Osteocyte (in vitro differentiated cells): Measurements from ENCODE around the gene FAM72C. TPM values are rescaled to one million over a fixed set of nuclear protein-coding genes. Genes with fewer than 3 reads are reported as not detected.
"Not testable (repeated sequence)": the region's sequence is repeated elsewhere in the genome, so short reads cannot be mapped to it uniquely, and the experiment has no call there.

Experiments used
- DNase-seq: peaks from one replicate; pipeline ENCODE4 v3.0.0; 2021; ENCODE audit warnings: mixed read lengths; ENCODE audit not compliant: unreplicated experiment; ENCODE audit errors: extremely low spot score
- H3K27ac Mint-ChIP-seq: one replicate; pipeline ENCODE4 v1.8.0; 2021; ENCODE audit warnings: mild to moderate bottlenecking, mixed read lengths; ENCODE audit not compliant: unreplicated experiment
- H3K27me3 Mint-ChIP-seq: one replicate; pipeline ENCODE4 v1.8.0; 2021; ENCODE audit warnings: mixed read lengths; ENCODE audit not compliant: unreplicated experiment
- H3K36me3 Mint-ChIP-seq: one replicate; pipeline ENCODE4 v1.8.0; 2021; ENCODE audit warnings: mixed read lengths; ENCODE audit not compliant: unreplicated experiment
- H3K4me1 Mint-ChIP-seq: one replicate; pipeline ENCODE4 v1.8.0; 2021; ENCODE audit warnings: mixed read lengths; ENCODE audit not compliant: unreplicated experiment
- H3K4me3 Mint-ChIP-seq: one replicate; pipeline ENCODE4 v1.8.0; 2021; ENCODE audit warnings: mild to moderate bottlenecking, moderate library complexity, mixed read lengths; ENCODE audit not compliant: unreplicated experiment
- H3K9me3 Mint-ChIP-seq: one replicate; pipeline ENCODE4 v1.8.0; 2021; ENCODE audit warnings: mixed read lengths; ENCODE audit not compliant: unreplicated experiment
- long read RNA-seq: library from polyadenylated mRNA; unstranded; transcript quantifications from one replicate; pipeline ENCODE4 v2.0.0, GENCODE V29; 2021
- total RNA-seq: library from RNA; stranded (reverse); gene quantifications from 2 replicates; pipeline ENCODE4 v1.2.1, GENCODE V29; 2021

FAM72C gene
- 0.27 and 0.65 TPM in 2 replicates for total RNA-seq
- long read RNA-seq, partial matches to known transcripts, result 0 of 1 reads
- long read RNA-seq, other reads (novel, unspliced or antisense), result 0 of 1 reads

DNA sequence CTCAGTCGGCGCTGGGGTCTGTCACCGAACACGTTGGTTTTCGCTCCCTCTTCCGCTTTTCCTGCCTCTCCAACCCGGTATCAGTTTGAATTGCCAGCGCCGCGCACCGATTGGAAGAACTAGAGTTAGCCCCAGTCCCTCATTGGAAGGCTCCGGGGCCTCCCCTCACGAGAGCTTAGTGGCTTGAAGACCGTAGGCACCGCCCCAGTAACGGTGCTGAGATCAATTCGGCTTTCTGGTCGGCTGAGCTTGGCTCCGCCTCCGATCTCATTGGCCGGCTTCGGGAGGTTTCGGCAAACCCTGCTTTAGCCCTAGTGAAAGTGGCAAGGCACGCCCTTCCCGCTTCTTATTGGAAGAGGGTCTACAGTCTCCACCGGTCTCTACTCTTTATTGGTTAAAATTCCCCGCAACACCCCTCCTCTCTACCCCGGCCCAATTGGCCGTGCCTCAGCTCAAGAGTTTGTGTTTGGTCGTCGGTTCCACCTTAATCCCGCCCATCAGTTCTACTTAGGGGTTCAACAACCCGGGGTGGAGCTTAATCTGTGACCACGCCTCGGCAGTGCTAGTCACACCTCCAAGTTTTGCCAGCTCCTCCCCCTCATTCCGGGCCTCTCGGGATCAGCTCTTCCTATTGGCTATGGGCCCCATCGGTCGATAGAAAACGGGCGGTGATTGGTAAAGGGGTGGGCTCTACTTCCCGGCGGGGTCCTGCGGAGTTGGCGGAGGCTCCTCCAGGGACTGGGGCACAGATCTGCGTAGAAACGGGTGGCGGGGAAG is at the start of gene FAM72C:
Gene FAM72C (minus strand): TSS at position 63 of the 777 bp plus-strand sequence. CDS start 845 bp downstream, outside the sequence.
- not testable (repeated sequence) for H3K36me3 Mint-ChIP-seq, H3K4me1 Mint-ChIP-seq, H3K4me3 Mint-ChIP-seq, H3K9me3 Mint-ChIP-seq, H3K27me3 Mint-ChIP-seq, H3K27ac Mint-ChIP-seq, DNase-seq

- H3K36me3 Mint-ChIP-seq, H3K27ac Mint-ChIP-seq, H3K9me3 Mint-ChIP-seq, H3K27me3 Mint-ChIP-seq, H3K4me3 Mint-ChIP-seq, H3K4me1 Mint-ChIP-seq, DNase-seq: not testable (repeated sequence)
Measured at GRCh38 chr1:144020001-144020738, 48.4 kb upstream of the FAM72C start.

DNA sequence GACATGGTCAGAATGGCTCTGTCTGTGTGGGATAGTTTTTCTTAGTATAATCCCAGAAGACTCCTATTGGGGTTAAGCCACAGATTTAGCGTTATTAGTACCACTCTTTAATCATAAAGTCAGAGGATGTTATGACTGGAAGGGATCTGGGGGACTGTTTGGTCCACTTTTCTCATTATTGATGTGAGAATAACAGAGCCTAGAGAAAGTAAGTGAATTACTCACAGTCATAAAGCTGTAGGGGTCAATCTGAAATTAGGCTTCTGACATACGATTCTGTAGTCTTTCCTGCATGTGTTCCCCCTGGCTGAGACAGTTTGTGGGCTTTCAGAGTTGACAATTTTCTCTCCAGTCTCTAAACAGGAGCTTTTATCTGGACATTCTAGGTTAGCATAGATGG is 47.3 kb upstream of the FAM72C start:
- not testable (repeated sequence) for H3K27ac Mint-ChIP-seq, DNase-seq, H3K4me1 Mint-ChIP-seq, H3K9me3 Mint-ChIP-seq, H3K4me3 Mint-ChIP-seq, H3K27me3 Mint-ChIP-seq, H3K36me3 Mint-ChIP-seq

GRCh38 chr1:144015180-144015966 is 43.6 kb upstream of the FAM72C start:
- H3K36me3 Mint-ChIP-seq, H3K27me3 Mint-ChIP-seq, DNase-seq, H3K9me3 Mint-ChIP-seq, H3K4me3 Mint-ChIP-seq, H3K4me1 Mint-ChIP-seq, H3K27ac Mint-ChIP-seq: not testable (repeated sequence)

DNA sequence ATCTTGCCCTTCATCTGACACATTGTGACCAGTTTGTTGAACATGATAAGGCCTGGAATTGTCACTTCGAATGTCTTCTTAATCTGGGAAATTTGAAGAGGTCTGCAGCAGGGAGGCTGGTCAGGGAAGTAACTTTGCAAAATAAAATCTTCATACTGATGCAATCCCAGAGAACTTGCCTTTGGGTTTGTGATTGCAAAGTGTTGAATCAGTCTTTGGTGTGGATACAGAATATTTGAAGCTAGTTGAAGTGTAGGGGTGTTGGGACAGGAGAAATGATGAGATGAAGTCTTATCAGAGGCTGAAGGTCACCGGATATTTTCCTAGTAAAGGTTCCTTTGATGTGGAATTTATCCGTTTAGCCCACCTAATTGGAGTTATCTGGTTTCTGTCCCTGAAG is 42.7 kb upstream of the FAM72C start:
- H3K27ac Mint-ChIP-seq, H3K9me3 Mint-ChIP-seq, H3K4me3 Mint-ChIP-seq, H3K4me1 Mint-ChIP-seq, DNase-seq, H3K27me3 Mint-ChIP-seq, H3K36me3 Mint-ChIP-seq: not testable (repeated sequence)

GRCh38 chr1:144014121-144014520 is 42.3 kb upstream of the FAM72C start:
- not testable (repeated sequence) for H3K27me3 Mint-ChIP-seq, H3K36me3 Mint-ChIP-seq, DNase-seq, H3K4me3 Mint-ChIP-seq, H3K9me3 Mint-ChIP-seq, H3K4me1 Mint-ChIP-seq, H3K27ac Mint-ChIP-seq

- not testable (repeated sequence) for H3K9me3 Mint-ChIP-seq, H3K4me3 Mint-ChIP-seq, DNase-seq, H3K27ac Mint-ChIP-seq, H3K36me3 Mint-ChIP-seq, H3K27me3 Mint-ChIP-seq, H3K4me1 Mint-ChIP-seq
Measured at GRCh38 chr1:144012168-144012733, 40.5 kb upstream of the FAM72C start.

DNA sequence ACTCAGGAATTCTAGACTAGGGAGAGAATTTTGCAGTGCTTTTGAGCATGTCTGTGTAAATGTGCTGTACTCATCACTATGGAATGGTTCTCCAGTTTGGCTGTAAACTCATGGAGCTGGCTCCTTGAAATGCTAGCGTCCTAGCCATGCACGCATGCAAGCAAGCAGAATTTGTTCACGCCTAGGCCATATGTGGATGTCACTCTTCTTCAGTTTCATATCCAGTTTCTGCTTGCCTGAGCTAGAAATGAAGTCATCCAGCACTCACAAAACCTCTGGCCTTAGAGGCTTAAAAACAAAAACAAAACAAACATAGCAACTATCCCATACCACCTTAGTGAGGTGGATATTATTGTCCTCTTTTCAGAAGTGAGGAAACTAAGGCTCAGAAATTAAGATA is 37.6 kb upstream of the FAM72C start:
- H3K4me3 Mint-ChIP-seq, H3K9me3 Mint-ChIP-seq, DNase-seq, H3K4me1 Mint-ChIP-seq, H3K27ac Mint-ChIP-seq, H3K27me3 Mint-ChIP-seq, H3K36me3 Mint-ChIP-seq: not testable (repeated sequence)

DNA sequence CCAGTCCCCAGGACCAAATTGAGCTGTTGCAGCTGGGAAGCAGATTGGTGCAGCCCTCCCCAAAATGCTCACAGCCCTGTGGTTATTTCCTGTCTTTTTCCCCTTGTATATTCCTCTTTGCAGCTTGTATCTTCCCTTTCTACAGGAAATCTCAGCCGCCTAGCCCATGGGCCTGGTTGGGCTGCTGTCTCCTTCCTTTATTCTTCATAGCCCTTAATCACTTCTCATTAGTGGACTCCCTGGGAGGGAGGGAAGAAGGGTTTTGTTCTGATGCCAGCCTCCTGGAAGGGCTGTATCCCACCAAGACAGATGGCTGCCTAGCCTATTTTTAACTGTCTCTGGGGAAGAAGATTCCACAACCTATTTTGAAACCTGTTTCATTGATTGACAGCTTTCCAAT is 32.5 kb upstream of the FAM72C start:
- not testable (repeated sequence) for H3K27me3 Mint-ChIP-seq, H3K4me1 Mint-ChIP-seq, H3K4me3 Mint-ChIP-seq, H3K27ac Mint-ChIP-seq, H3K36me3 Mint-ChIP-seq, DNase-seq, H3K9me3 Mint-ChIP-seq

- not testable (repeated sequence) for H3K36me3 Mint-ChIP-seq, DNase-seq, H3K4me1 Mint-ChIP-seq, H3K27ac Mint-ChIP-seq, H3K4me3 Mint-ChIP-seq, H3K9me3 Mint-ChIP-seq, H3K27me3 Mint-ChIP-seq
Measured at GRCh38 chr1:144003306-144004029, 31.7 kb upstream of the FAM72C start.
